ENCODE measurements around the gene SLC1A3. TPM values are rescaled to one million over a fixed set of nuclear protein-coding genes. Genes with fewer than 3 reads are reported as not detected.
"Not testable (repeated sequence)": the region's sequence is repeated elsewhere in the genome, so short reads cannot be mapped to it uniquely, and the experiment has no call there.

The SLC1A3 gene
- total RNA-seq, 1 donor from 2014 or later: 8.5 TPM

DNA sequence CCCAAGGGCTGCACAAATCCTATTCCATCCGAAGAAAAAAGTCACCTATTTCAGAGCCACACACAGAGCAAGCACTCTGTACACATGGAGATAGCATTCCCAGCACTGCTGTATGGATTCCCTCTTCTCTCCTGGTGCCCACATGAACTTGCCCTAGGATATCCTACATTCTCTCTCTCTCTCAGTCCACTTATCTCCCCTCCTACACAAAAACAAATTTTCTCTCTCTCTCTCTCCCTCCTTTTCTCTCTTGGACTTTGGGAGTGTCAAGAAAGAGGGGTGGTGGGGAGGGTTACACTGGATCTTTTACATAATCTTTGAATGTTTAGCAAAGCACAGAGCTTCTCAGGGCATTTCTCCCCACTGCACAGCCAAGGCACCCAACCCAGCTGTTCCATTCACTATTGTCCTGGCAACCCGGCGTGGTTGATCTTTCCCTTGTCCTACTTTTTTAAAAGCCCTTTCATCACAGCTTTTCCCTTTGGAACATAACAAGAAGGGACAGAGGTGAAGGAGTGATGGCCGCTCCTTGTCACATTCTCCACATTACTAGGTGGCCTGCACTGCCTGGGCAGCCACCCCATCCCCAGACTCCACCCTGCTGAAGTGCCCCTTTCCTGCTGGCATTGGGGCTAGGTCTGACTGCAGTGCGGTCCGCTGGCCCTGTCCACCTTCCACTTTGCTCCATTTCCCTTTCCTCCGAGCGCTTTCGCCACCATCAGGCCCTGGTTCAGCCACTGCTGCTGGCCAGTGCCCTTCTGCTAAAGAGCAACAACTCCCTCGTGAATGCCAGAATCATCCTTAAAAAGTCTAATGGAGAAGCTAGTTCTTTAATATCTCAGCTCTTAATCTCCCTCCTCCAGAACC, 22.2 kb upstream of the SLC1A3 start:
- no peak overlapping the region for H3K9ac ChIP-seq
- H2AFZ ChIP-seq (replicated peaks): peak overlapping the region; percentile 3
- Mint-ChIP-seq H3K36me3 (no peaks in the 10 kb centered on the region), H3K27ac (peak overlapping the region; percentile 28), H3K27me3 (ENCODE audit: insufficient read depth, low read depth) (no peaks in the 10 kb centered on the region), H3K9me3 (peaks cover 4% of the 10 kb centered on the region), H3K4me1 (peaks cover 29% of the 10 kb centered on the region), H3K4me3 (no peak overlapping the region)
- DNase-seq (ENCODE audit: low spot score): peak; percentile 27
- H3K4me3 ChIP-seq: no peak overlapping the region
- no peaks in the 10 kb centered on the region for H4K20me1 ChIP-seq (ENCODE audit: low read depth)
- no peaks in the 10 kb centered on the region for H3F3A ChIP-seq (ENCODE audit: low read depth)
- no peaks in the 10 kb centered on the region for H3K27me3 ChIP-seq
- no peak for TF ChIP-seq EZH2phosphoT487 (IDR thresholded peaks at IDR 0.05)
- no peak for TF ChIP-seq EZH2 (IDR thresholded peaks at IDR 0.05)
- TF ChIP-seq, protein P1, sequence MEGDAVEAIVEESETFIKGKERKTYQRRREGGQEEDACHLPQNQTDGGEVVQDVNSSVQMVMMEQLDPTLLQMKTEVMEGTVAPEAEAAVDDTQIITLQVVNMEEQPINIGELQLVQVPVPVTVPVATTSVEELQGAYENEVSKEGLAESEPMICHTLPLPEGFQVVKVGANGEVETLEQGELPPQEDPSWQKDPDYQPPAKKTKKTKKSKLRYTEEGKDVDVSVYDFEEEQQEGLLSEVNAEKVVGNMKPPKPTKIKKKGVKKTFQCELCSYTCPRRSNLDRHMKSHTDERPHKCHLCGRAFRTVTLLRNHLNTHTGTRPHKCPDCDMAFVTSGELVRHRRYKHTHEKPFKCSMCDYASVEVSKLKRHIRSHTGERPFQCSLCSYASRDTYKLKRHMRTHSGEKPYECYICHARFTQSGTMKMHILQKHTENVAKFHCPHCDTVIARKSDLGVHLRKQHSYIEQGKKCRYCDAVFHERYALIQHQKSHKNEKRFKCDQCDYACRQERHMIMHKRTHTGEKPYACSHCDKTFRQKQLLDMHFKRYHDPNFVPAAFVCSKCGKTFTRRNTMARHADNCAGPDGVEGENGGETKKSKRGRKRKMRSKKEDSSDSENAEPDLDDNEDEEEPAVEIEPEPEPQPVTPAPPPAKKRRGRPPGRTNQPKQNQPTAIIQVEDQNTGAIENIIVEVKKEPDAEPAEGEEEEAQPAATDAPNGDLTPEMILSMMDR (IDR thresholded peaks at IDR 0.05): no peak
- H3K4me2 ChIP-seq: no peak overlapping the region
- no peaks in the 10 kb centered on the region for H3K36me3 ChIP-seq
- H3K79me2 ChIP-seq (ENCODE audit: low read depth): no peaks in the 10 kb centered on the region
- peaks cover 9% of the 10 kb centered on the region for H3K4me1 ChIP-seq
- H3K27ac ChIP-seq: no peak overlapping the region
- H3K9me3 ChIP-seq (ENCODE audit: low read depth): no peaks in the 10 kb centered on the region

DNA sequence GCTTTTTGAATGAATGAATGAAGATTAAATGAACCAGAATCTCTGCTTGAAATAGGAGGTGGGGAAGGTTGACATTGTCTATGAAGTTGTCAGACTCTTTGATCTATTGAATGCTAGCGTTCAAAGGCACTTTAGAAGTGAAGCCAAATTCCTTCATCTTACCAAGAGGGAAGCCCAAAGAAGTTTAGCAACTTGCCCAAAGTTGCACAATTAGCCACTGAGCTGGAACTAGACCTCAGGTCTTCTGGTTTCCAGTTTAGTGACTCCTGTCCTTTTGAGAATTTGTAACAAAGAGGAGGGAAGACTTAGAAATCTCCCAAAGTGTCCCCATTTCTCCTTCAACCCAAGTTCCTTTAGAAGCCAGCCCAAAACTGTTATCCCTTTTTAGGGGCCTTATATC, 20.7 kb upstream of the SLC1A3 start:
- TF ChIP-seq, protein P1 (IDR thresholded peaks at IDR 0.05): no peak
- TF ChIP-seq EZH2 (IDR thresholded peaks at IDR 0.05) (no peak), EZH2phosphoT487 (IDR thresholded peaks at IDR 0.05) (no peak)
- H3K4me3 Mint-ChIP-seq: no peak overlapping the region
- no peaks in the 10 kb centered on the region for H3K79me2 ChIP-seq (ENCODE audit: low read depth)

GRCh38 chr5:36587354-36587753, 19.1 kb upstream of the SLC1A3 start:
- no peak overlapping the region for H3K9ac ChIP-seq
- no peaks in the 10 kb centered on the region for H3K9me3 ChIP-seq (ENCODE audit: low read depth)
- Mint-ChIP-seq H3K27ac (peak overlapping the region; percentile 5), H3K9me3 (no peaks in the 10 kb centered on the region), H3K4me1 (peaks cover 46% of the 10 kb centered on the region), H3K27me3 (ENCODE audit: insufficient read depth, low read depth) (peaks cover 3% of the 10 kb centered on the region), H3K36me3 (no peaks in the 10 kb centered on the region), H3K4me3 (no peak overlapping the region)
- H3K27ac ChIP-seq: no peak overlapping the region
- no peak overlapping the region for H3K4me3 ChIP-seq
- H3K79me2 ChIP-seq (ENCODE audit: low read depth): no peaks in the 10 kb centered on the region
- H3K4me2 ChIP-seq: no peak overlapping the region
- H3K36me3 ChIP-seq: no peaks in the 10 kb centered on the region
- TF ChIP-seq EZH2phosphoT487 (IDR thresholded peaks at IDR 0.05) (no peak), EZH2 (IDR thresholded peaks at IDR 0.05) (no peak)
- TF ChIP-seq, protein P1 (IDR thresholded peaks at IDR 0.05): no peak
- H3F3A ChIP-seq (ENCODE audit: low read depth): peaks cover 19% of the 10 kb centered on the region
- no peak for DNase-seq (ENCODE audit: low spot score)
- no peak overlapping the region for H2AFZ ChIP-seq (replicated peaks)
- H3K4me1 ChIP-seq: peaks cover 25% of the 10 kb centered on the region
- H3K27me3 ChIP-seq: no peaks in the 10 kb centered on the region
- H4K20me1 ChIP-seq (ENCODE audit: low read depth): no peaks in the 10 kb centered on the region

More for the DNA sequence above, 20.7 kb upstream of the SLC1A3 start:
- Histone ChIP-seq H3K4me3 (no peak overlapping the region), H3K4me2 (no peak overlapping the region), H3K27ac (no peak overlapping the region), H3K9me3 (ENCODE audit: low read depth) (no peaks in the 10 kb centered on the region), H4K20me1 (ENCODE audit: low read depth) (no peaks in the 10 kb centered on the region), H2AFZ (replicated peaks) (no peak overlapping the region), H3K4me1 (peaks cover 14% of the 10 kb centered on the region), H3K36me3 (no peaks in the 10 kb centered on the region), H3F3A (ENCODE audit: low read depth) (peaks cover 7% of the 10 kb centered on the region), H3K27me3 (no peaks in the 10 kb centered on the region), H3K9ac (no peak overlapping the region)
- H3K36me3 Mint-ChIP-seq: no peaks in the 10 kb centered on the region
- peaks cover 3% of the 10 kb centered on the region for H3K27me3 Mint-ChIP-seq (ENCODE audit: insufficient read depth, low read depth)
- DNase-seq (ENCODE audit: low spot score): no peak
- no peak overlapping the region for H3K27ac Mint-ChIP-seq
- H3K4me1 Mint-ChIP-seq: peaks cover 34% of the 10 kb centered on the region
- H3K9me3 Mint-ChIP-seq: no peaks in the 10 kb centered on the region

DNA sequence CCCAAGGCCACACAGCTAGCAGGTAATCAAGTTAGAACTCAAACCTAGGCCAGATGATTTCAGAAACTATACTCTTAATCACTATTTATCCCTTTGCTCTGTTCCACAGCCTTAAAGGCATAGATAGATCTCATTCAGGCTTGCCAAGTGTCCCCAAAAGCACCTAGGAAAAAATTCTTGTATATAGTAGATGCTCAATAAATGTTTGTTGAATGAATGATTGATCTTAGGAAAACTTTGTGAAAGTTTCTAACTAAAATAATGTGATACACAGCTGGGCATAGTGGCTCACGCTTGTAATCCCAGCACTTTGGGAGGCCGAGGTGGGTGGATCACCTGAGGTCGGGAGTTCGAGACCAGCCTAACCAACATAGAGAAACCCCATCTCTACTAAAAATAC, 16.7 kb upstream of the SLC1A3 start:
- H3K4me3 Mint-ChIP-seq; H4K20me1 ChIP-seq (ENCODE audit: low read depth); H3K27me3 Mint-ChIP-seq (ENCODE audit: insufficient read depth, low read depth); H3K27ac Mint-ChIP-seq; H3K27me3 ChIP-seq; DNase-seq (ENCODE audit: low spot score); H3K36me3 ChIP-seq; H3K9me3 Mint-ChIP-seq; H3K9me3 ChIP-seq (ENCODE audit: low read depth); H2AFZ ChIP-seq (replicated peaks); H3K9ac ChIP-seq; H3K27ac ChIP-seq; H3K36me3 Mint-ChIP-seq; H3K4me2 ChIP-seq; H3K4me3 ChIP-seq; H3K79me2 ChIP-seq (ENCODE audit: low read depth): not testable (repeated sequence)
- Histone ChIP-seq H3K4me1 (peaks cover 15% of the 10 kb centered on the region), H3F3A (ENCODE audit: low read depth) (peaks cover 19% of the 10 kb centered on the region)
- H3K4me1 Mint-ChIP-seq: peaks cover 34% of the 10 kb centered on the region
